Measurements from ENCODE around the gene CCDC174. TPM values are rescaled to one million over a fixed set of nuclear protein-coding genes. Genes with fewer than 3 reads are reported as not detected.

The CCDC174 gene
- total and polyA plus RNA-seq, 2 of the 4 experiments (the other 2 are of a cell fraction), result 5.9 to 9.6 TPM

- Histone ChIP-seq H4K5ac (ENCODE audit: low read depth, low read length) (no peak overlapping the region), H3K4me1 (ENCODE audit: control insufficient read depth, insufficient read depth, low read length) (no peaks in the 10 kb centered on the region), H3K36me3 (ENCODE audit: control insufficient read depth, insufficient read depth, low read length) (no peaks in the 10 kb centered on the region), H4K20me1 (ENCODE audit: insufficient read depth, low read length) (no peaks in the 10 kb centered on the region), H4K8ac (ENCODE audit: low read depth in 2 of 2, low read length in 2 of 2) (no peak overlapping the region), H3K4me3 (ENCODE audit: insufficient read depth, low read depth, low read length) (no peak overlapping the region), H2BK120ac (ENCODE audit: low read depth, low read length) (no peak overlapping the region), H3K27ac (ENCODE audit: insufficient read depth, low read length) (no peak overlapping the region), H2BK15ac (ENCODE audit: low read depth, low read length) (no peak overlapping the region), H3K14ac (replicated peaks; ENCODE audit: low read depth, low read length) (no peak overlapping the region), H2BK20ac (ENCODE audit: low read depth, low read length) (no peak overlapping the region), H3K56ac (ENCODE audit: extremely low read depth, insufficient read depth, low read length) (no peak overlapping the region), H3K23ac (ENCODE audit: low read depth, low read length) (no peak overlapping the region), H2BK5ac (ENCODE audit: low read depth, low read length, poor library complexity, severe bottlenecking) (no peak overlapping the region), H3K9me1 (ENCODE audit: insufficient read depth, low read length) (no peaks in the 10 kb centered on the region), H3K27me3 (ENCODE audit: control insufficient read depth, insufficient read depth, low read length) (peaks cover 4% of the 10 kb centered on the region; the same call in 1 of the 2 replicates), H3K4ac (ENCODE audit: low read depth, low read length) (no peak overlapping the region), H2AK9ac (replicated peaks; ENCODE audit: low read depth, low read length, poor library complexity) (no peak overlapping the region), H3K18ac (ENCODE audit: low read depth, low read length) (no peak overlapping the region), H3K9ac (ENCODE audit: low read depth, low read length) (no peak overlapping the region), H3K9me3 (ENCODE audit: control insufficient read depth, insufficient read depth, low read length) (no peaks in the 10 kb centered on the region), H3K4me2 (ENCODE audit: low read depth, low read length) (no peak overlapping the region), H3K79me1 (ENCODE audit: low read depth in 1 of 2, low read length in 2 of 2) (no peaks in the 10 kb centered on the region), H2AK5ac (ENCODE audit: low read depth, low read length) (no peak overlapping the region), H2AFZ (replicated peaks; ENCODE audit: low read length, poor library complexity) (no peak overlapping the region), H4K91ac (ENCODE audit: insufficient read depth, low read depth, low read length) (no peak overlapping the region)
- ChIA-PET POLR2A (ENCODE audit: unreplicated experiment) (no interaction called here), CTCF (no interaction called here)
- no peak for DNase-seq
- intact Hi-C loops (cut with micrococcal nuclease) (no loop called here), in situ Hi-C loops (cut with MboI; ENCODE audit: low sequenced_read_pairs) (no loop called here), dilution Hi-C loops (cut with HindIII; ENCODE audit: low sequenced_read_pairs, unreplicated experiment) (no loop called here)
- no peak for TF ChIP-seq CHD1 (IDR thresholded peaks at IDR 0.05; ENCODE audit: low read depth, low read length)
- TF ChIP-seq MAFK (IDR thresholded peaks at IDR 0.05; ENCODE audit: low read depth, low read length), result no peak
- TF ChIP-seq RAD21 (IDR thresholded peaks at IDR 0.05; ENCODE audit: low read length), result no peak
- no peak for TF ChIP-seq NFE2L2 (IDR thresholded peaks at IDR 0.05; ENCODE audit: low read depth, low read length)
- TF ChIP-seq MAZ (IDR thresholded peaks at IDR 0.05; ENCODE audit: borderline replicate concordance, low read depth, low read length), result no peak
- TF ChIP-seq, protein P1, sequence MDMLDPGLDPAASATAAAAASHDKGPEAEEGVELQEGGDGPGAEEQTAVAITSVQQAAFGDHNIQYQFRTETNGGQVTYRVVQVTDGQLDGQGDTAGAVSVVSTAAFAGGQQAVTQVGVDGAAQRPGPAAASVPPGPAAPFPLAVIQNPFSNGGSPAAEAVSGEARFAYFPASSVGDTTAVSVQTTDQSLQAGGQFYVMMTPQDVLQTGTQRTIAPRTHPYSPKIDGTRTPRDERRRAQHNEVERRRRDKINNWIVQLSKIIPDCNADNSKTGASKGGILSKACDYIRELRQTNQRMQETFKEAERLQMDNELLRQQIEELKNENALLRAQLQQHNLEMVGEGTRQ (IDR thresholded peaks at IDR 0.05; ENCODE audit: low read depth, low read length), result no peak
- TF ChIP-seq, protein P2, sequence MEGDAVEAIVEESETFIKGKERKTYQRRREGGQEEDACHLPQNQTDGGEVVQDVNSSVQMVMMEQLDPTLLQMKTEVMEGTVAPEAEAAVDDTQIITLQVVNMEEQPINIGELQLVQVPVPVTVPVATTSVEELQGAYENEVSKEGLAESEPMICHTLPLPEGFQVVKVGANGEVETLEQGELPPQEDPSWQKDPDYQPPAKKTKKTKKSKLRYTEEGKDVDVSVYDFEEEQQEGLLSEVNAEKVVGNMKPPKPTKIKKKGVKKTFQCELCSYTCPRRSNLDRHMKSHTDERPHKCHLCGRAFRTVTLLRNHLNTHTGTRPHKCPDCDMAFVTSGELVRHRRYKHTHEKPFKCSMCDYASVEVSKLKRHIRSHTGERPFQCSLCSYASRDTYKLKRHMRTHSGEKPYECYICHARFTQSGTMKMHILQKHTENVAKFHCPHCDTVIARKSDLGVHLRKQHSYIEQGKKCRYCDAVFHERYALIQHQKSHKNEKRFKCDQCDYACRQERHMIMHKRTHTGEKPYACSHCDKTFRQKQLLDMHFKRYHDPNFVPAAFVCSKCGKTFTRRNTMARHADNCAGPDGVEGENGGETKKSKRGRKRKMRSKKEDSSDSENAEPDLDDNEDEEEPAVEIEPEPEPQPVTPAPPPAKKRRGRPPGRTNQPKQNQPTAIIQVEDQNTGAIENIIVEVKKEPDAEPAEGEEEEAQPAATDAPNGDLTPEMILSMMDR (conservative IDR thresholded peaks at IDR 0.05; ENCODE audit: low read depth, low read length), result no peak
- TF ChIP-seq FOS (IDR thresholded peaks at IDR 0.05; ENCODE audit: low read depth, low read length), result no peak
- TF ChIP-seq MXI1 (IDR thresholded peaks at IDR 0.05; ENCODE audit: borderline replicate concordance, low read depth, low read length), result no peak
- TF ChIP-seq BHLHE40 (IDR thresholded peaks at IDR 0.05; ENCODE audit: low read depth, low read length), result no peak
- TF ChIP-seq RFX5 (IDR thresholded peaks at IDR 0.05; ENCODE audit: low read depth, low read length), result no peak
- no peak for TF ChIP-seq CEBPB (IDR thresholded peaks at IDR 0.05; ENCODE audit: low read depth, low read length)
- no peak for TF ChIP-seq ELK1 (IDR thresholded peaks at IDR 0.05; ENCODE audit: borderline replicate concordance, low read depth, low read length)
- no TSS peak for BruUV-seq (replicated peaks)
- ATAC-seq (ENCODE audit: low read depth), result no peak; the same call in 1 of the 2 replicates
- no CpG with 5 or more reads among the region's 1 CpG for WGBS, 2 experiments (ENCODE audit: extremely low coverage in 2 of 2, insufficient read length in 1 of 2)
These were observed 48.1 kb downstream of the CCDC174 start for GRCh38 chr3:14699643-14700042.

All from IMR-90 (cell line).